GM21381 (cell line): ENCODE data around the gene SPTY2D1.
"Not testable (repeated sequence)": the region's sequence is repeated elsewhere in the genome, so short reads cannot be mapped to it uniquely, and the experiment has no call there.

Experiments used
- ATAC-seq: cut with Tn5 transposase; IDR thresholded peaks from one replicate; pipeline ENCODE4 v1.9.1; 2021; ENCODE audit warnings: mild to moderate bottlenecking, moderate library complexity; ENCODE audit not compliant: unreplicated experiment

Gene SPTY2D1, protein sequence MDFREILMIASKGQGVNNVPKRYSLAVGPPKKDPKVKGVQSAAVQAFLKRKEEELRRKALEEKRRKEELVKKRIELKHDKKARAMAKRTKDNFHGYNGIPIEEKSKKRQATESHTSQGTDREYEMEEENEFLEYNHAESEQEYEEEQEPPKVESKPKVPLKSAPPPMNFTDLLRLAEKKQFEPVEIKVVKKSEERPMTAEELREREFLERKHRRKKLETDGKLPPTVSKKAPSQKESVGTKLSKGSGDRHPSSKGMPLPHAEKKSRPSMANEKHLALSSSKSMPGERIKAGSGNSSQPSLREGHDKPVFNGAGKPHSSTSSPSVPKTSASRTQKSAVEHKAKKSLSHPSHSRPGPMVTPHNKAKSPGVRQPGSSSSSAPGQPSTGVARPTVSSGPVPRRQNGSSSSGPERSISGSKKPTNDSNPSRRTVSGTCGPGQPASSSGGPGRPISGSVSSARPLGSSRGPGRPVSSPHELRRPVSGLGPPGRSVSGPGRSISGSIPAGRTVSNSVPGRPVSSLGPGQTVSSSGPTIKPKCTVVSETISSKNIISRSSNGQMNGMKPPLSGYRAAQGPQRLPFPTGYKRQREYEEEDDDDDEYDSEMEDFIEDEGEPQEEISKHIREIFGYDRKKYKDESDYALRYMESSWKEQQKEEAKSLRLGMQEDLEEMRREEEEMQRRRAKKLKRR

DNA sequence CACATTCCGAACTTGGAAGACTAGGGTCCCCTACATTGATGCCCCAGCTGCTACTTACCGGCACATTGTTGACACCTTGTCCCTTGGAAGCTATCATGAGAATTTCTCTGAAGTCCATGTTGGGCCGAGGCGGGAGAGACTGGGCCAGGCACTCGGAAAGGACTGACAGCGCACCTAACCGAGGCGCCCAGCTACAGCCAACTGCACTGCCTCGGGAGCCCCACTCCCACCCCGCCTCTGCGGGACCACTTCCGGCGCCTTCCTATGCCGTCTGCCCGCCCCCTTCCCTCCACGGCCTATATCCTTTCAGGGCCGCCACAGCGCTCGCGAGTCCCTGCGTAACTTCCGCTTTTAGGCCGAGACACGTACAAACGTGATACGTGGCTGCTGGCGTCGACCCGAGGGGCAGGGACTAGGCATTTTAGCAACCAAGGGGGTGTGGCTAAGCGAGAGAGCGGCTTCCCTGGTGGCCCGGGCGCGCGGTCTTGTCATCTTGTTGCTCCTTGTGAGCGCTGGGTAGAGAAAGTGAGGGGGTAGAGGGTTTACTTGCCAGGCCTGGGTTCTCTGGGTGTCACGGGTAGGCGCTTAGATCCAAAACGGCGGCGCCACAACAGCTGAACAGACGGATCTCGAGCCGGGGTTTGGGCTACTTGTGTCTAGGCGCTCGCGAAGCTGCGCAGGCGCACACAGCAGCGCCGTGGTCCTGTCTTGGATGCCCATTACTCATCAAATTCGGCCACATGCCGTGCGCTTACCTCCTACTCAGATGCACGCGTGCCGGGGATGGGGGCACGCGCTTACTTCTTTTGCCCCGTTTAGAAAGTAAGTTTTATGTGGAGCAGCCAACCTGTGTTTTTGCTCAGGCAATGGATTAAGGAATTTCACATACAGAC, at the start of gene SPTY2D1:
SPTY2D1 (minus strand) TSS at position 203 of the 893 bp plus-strand sequence; CDS start at position 118, 85 bp downstream.
- peak; percentile 93 for ATAC-seq

DNA sequence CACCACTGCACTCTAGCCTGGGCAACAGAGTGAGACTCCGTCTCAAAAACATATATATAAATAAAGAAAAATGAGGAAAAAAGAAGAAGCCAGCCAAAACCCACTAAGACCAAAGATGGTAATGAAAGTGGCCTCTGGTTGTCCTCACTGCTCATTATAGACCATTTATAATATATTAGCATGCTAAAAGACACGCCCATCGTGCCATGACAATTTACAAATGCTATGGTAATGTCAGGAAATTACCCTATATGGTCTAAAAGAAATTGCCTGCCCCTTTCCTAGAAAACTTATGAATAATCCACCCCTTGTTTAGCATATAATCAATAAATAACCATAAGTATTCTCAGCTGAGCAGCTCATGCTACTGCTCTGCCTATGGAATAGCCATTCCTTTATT, 48.3 kb upstream of the SPTY2D1 start:
- no peak for ATAC-seq

DNA sequence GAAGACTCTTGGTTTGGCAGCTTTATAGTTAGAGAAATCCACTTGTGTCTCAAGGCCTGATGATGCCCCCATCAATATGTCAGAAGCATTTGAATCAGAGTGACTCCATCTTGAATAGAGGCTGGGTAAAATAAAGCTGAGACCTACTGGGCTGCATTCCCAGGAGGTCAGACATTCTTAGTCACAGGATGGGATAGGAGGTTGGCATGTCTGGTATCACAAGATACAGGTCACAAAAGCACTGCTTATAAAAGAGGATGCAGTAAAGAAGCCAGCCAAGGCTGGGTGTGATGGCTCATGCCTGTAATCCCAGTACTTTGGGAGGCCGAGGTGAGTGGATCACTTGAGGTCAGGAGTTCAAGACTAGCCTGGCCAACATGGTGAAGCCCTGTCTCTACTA, 47.8 kb upstream of the SPTY2D1 start:
- ATAC-seq: not testable (repeated sequence)

DNA sequence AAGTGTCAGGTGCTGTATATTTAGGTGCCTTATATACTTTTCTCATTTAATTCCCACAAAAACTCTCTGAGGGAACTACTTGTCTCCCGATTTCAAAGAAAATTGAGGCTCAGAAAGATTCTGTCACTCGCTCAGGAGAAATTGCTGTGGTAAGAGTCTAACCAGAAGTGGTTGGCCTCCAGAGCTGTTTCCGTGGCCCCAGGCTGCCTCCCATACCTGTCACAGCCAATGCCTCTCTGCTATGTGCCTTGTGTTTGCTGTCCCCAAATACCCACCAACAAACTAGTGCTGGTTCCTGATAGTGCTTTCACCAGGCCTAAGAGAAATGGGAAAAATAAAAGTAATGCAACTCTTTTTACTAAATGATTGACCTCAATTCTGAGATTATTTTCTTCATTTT, 43.4 kb upstream of the SPTY2D1 start:
- ATAC-seq: no peak

DNA sequence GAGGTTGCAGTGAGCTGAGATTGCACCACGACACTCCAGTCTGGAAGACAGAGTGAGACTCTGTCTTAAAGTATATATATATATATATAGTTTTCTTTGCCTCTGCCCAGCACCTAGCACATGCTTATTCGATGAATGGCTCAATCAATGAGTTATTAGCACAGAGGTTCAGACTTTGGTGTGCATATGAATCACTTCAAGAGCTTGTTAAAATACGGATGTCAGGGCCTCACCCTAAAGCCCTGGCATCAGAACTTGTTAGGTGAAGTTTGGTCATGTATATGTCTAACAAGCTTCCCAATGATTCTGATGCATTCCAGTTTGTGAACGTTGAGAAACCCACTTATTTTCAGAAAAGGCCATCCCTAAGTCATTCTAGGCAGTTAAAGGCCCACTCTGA, 42.7 kb upstream of the SPTY2D1 start:
- no peak for ATAC-seq

DNA sequence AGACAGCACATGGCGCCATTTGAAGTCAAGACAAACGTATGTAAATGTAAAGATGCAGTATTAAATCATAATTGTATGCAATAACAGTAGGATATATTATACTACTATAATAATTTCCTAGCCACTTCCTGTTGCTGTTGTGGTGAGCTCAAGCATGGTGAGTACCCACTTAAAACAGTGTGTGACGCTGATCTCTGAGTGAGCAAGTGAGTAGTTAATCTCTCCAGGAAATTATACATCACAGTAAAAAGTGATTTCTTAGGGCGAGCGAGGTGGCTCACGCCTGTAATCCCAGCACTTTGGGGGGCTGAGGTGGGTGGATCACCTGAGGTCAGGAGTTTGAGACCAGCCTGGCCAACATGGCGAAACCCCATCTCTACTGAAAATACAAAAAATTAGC, 38.1 kb upstream of the SPTY2D1 start:
- ATAC-seq: not testable (repeated sequence)

DNA sequence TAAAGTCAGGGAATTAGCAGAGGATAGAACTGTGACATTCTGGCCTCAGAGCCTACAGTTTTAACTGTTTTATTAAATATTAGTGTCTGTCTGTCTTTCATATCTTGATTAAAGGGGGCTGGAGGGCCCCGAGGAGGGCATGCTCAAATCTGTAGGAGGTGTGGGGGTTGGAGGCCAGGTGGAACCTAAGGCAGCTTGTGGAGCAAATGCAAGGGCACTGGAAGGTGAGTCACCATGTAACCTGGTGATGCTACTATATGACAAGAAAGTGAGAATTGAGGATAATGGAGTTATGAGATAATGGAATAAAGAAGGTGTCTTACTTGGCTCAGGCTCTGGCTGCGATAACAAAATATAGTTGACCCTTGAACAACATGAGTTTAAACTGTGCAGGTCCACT, 37.1 kb upstream of the SPTY2D1 start:
- ATAC-seq: no peak

DNA sequence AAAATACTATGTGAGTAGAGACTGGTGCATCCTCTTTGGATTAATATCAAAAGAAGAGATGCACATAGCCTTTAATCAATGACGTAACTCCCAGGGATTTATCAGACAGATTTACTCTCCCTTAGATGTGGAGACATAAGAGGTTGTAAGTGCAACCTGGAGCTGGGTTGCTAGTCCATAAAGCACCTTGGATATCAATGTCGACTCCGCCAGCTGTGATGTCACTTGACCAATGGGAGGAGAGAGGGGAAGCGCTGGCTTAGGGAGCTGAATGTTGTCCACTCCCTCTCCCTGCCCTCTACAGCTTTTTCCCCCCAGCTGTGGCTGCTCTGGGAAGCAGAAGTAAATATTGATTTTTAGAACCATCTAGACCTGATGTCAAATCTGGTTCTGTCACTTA, 35.6 kb upstream of the SPTY2D1 start:
- ATAC-seq: no peak

DNA sequence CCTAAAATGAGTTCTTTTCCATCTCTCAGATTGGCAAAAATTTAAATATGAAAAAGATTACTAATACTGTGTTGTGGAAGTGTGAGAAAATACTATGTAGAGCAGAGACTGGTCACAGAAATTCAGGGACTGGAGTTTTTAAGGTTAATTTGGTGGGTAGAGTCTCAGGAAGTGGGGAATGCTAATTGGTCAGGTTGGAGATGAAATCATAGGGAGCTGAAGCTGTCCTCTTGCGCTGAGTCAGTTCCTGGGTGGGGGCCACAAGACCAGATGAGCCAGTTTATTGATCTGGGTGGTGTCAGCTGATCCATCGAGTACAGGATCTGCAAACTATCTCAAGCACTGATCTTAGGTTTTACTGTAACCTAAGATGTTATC, 35.1 kb upstream of the SPTY2D1 start:
- ATAC-seq: no peak

DNA sequence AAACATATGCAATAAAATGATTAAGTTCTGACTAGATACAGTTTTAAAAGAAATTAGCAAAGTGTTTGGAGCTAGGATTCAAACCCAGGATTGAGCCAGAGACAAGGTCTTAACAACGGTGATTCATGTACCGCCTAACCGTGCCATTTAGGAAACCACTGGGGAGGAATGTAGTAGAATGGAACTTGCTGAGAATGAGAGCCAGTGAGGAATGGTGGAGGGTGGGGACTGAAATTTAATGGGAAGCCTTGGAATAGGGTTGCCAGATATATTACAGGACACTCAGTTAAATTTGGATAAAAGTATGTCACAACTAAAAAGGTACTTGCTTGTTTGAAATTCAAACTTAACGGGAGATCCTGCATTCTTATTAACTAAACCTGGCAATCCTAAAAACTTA, 34.0 kb upstream of the SPTY2D1 start:
- no peak for ATAC-seq

DNA sequence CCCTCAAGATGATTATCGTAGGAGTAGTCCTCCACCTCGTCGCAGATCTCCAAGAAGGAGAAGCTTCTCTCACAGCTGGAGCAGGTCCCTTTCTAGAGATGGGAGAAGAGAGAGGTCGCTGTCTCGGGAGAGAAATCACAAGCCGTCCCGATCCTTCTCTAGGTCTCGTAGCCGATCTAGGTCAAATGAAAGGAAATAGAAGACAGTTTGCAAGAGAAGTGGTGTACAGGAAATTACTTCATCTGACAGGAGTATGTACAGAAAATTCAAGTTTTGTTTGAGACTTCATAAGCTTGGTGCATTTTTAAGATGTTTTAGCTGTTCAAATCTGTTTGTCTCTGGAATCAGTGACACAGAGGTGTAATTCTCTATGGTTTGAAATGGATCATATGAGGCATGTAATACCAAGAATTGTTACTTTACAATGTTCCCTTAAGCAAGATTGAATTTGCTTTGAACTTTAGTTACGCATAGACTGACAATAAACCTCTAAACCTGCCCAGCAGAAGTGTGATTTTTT, 31.3 kb upstream of the SPTY2D1 start:
- ATAC-seq: not testable (repeated sequence)

DNA sequence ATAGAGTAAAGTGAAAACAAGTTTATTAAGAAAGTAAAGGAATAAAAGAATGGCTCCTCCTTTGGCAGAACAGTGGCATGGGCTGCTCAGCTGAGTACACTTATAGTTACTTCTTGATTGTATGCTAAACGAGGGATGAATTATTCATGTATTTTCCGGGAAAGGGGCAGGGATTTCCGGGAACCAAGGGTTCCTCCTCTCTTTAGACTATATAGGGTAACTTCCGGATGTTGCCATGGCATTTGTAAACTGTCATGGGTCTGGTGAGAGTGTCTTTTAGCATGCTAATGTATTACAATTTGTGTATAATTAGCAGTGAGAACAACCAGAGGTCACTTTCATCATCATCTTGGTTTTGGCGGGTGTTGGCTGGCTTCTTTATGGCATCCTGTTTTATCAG, 23.5 kb upstream of the SPTY2D1 start:
- ATAC-seq: no peak

DNA sequence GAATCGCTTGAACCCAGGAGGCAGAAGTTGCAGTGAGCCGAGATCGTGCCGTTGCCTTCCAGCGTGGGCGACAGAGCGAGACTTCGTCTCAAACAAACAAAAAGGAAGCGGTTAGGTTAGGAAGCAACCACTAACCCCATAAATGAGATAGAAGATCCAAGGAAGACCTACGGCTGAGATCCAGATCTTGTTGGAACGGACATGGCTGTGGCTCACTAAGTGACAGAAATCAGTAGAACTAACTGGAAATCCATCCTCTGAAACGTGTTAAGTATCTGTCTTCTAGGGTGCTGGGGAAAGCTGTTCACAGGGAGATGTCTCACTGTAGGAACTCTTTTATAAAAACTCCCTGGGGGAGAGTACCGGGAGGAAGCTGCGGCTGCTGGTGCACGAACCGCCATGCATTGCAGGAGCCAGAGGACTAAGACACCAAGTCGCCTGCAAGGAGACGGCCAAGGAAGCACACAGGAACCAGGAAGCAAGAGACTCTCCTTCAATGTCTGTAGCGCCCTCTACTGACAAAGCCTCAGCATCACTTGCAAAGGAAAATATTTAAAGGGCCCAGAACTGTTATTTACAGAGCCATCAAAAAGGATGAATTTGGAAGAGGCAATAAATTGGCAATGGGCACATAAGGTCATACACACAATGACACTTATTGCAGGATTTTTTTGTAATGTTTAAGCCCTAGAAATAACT, 16.9 kb upstream of the SPTY2D1 start:
- peak; percentile 57 for ATAC-seq

DNA sequence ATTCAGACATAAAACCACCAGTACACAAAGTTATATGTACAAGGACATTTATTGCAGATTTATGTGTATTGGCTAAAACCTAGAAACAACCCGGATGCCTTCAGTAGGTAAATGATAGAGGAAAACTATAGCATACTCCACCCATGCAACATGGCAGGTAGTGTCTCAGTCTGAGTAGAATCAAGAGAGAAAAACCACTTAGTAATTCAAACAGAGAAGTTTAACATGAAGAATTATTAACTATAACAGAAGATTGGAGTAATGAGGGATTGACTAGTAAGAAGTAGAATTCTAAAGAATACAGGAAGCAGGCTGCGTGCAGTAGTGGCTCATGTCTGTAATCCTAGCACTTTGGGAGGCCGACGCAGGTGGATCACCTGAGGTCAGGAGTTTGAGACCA, 16.2 kb upstream of the SPTY2D1 start:
- ATAC-seq: peak; percentile 35

DNA sequence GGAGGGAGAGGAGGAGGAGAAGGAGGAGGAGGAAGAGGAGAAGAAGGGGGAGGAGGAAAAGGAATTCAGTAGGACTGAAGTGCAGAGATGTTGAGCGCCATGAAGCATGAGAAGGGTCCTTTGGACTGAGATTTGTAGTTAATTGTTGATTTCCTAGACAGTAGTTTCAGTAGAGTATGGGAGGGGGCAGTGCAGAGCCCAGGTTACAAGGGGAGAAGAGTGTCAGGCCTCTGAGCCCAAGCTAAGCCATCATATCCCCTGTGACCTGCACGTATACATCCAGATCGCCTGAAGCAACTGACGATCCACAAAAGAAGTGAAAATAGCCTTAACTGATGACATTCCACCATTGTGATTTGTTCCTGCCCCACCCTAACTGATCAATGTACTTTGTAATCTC, 8.9 kb upstream of the SPTY2D1 start:
- not testable (repeated sequence) for ATAC-seq

DNA sequence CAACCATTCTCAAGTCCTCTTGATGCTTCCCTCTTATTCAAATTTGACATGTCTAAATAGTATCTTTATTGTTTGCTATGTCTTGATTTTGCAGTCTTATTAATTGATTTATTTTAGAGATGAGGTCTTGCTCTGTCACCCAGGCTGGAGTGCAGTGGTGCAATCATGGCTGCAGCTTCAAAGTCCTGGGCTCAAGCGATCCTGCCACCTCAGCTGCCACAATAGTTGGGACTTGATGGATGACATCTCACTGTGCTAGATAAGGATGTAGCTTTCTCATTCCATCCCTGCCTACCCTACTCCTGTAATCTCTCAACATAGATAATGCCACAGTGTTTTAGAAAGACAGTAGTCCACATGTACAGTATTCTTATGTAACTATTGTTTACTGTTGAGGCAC, 7.5 kb upstream of the SPTY2D1 start:
- ATAC-seq: no peak

DNA sequence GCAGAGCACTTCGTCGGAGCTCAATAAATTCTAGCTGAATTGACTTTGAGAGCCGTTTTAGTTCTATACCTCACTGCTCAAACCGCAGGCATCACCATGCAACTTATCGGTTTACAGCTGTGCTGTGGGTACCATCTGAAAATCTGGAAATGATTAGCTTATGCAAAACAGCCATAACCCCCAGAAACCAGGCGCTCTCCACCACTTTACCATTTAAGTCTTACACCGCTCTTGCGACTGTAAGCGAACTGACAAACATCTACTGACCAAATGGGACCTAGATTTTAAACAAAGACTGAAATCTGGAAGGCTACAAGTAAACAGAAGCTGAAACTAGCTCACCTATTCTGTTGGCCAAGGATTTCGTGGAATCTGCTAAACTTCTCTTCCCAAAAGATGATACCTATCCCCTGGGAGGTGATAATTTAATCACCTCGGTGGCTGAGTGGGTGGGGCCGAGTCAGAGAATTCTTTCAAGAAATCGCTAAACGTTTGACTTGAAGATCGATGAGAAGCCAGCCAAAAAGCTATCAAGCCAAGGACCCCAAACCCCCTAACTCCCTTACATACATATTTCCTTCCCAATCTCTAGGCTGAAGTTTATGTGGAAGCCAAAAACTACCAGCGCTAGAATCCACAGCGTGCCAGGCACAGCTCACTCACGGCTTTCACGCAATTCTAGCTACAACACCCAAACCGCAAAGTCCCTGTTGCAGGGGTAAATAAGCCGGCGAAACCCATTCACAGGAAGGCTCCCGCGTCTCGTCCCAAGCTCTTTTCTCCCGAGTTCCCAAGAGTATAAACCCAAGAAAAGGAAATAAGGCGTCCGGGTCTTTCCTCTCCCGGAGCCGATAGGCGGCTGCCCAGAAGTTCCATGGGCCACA, 644 bp downstream of the SPTY2D1 start:
- ATAC-seq: peak; percentile 59

DNA sequence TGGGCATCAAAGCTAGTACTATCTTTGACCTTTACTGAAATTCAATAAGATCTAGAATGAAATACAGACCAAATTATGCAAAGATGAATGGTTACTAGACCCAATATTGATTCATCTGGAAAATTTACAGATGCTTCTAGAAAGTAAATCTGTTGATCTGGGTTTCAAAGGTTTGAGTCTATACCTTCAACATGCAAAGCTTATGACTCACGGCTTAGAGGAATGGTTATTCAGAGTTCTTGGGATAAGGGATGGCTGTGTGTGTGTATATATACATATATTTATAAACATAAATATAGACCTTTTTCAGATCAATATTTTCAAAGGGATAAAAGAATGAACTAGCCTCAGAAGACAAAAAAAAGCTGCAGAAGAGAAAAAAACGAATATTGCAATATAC, 1.3 kb downstream of the SPTY2D1 start:
- ATAC-seq: no peak

DNA sequence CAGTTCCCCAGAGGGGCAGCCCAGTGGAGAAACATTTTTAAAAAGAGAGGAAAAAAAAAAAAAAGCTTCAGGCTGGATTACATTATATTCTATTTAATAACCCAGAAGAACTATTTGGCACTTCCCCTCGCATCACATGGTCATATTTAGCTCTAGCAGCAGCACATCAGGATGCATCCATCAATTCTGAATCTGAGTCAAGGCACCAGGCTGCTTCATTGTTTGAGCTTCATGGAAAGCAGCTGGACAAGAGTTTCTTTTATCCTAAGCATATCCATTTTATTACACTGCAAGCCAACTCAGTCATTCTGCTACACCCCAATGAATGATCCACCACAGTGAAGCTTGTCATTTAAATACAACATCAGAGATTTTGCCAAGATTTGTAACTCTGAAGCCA, 10.0 kb downstream of the SPTY2D1 start:
- no peak for ATAC-seq

DNA sequence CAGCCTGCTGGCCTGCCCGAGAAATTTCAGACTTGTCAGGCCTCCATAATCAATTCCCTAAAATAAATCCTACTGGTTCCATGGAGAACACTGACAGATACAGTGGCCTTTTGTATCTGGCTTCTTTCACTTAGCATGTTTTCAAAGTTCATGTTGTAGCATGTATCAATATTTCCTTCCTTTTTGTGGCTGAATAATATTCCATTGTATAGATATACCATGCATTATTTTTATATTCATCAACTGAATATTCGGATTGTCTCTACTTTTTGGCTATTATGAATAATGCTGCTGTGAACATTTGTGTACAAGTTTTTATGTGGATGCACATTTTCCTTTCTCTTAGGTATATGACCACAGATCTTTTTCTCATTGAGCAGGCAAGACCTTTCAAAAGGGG, 10.4 kb downstream of the SPTY2D1 start:
- no peak for ATAC-seq
